Peyer's patch (tissue), 4 donors: ENCODE data around the gene GOLGA6D.
"Not testable (repeated sequence)": the region's sequence is repeated elsewhere in the genome, so short reads cannot be mapped to it uniquely, and the experiment has no call there.

Experiments used
- CTCF ChIP-seq, 6 experiments: fragments of 450-650 bp in 4 of 6; fragments of 200-600 bp in 2 of 6; sonication (generic) in 1 of 6; IDR thresholded peaks; one replicate each; pipeline ENCODE4 v1.5.1; 2017 to 2019; ENCODE audit warnings: antibody characterized with exemption in 6 of 6, mild to moderate bottlenecking in 3 of 6, moderate library complexity in 1 of 6
- POLR2A ChIP-seq, 2 donors: fragments of 450-650 bp; IDR thresholded peaks; one replicate each; pipeline ENCODE4 v1.5.1; 2017; ENCODE audit warnings: antibody characterized with exemption in 2 of 2, mild to moderate bottlenecking in 2 of 2, moderate library complexity in 2 of 2

GRCh38 chr15:75300026-75300425 lies 17.4 kb downstream of the GOLGA6D start:
- not testable (repeated sequence) for TF ChIP-seq POLR2A, CTCF (IDR thresholded peaks at IDR 0.05)
